Measurements from ENCODE around the gene TMBIM6. TPM values are rescaled to one million over a fixed set of nuclear protein-coding genes. Genes with fewer than 3 reads are reported as not detected.
A peak's percentile ranks its signal among the peaks of the same experiment; 100 is the strongest.
"Not testable (repeated sequence)": the region's sequence is repeated elsewhere in the genome, so short reads cannot be mapped to it uniquely, and the experiment has no call there.

The TMBIM6 gene
- total RNA-seq, 1 donor from 2014 or later, result 1,081 TPM

GRCh38 chr12:49721355-49721754 is 20.0 kb upstream of the TMBIM6 start:
- not testable (repeated sequence) for DNase-seq (ENCODE audit: low spot score); ATAC-seq

DNA sequence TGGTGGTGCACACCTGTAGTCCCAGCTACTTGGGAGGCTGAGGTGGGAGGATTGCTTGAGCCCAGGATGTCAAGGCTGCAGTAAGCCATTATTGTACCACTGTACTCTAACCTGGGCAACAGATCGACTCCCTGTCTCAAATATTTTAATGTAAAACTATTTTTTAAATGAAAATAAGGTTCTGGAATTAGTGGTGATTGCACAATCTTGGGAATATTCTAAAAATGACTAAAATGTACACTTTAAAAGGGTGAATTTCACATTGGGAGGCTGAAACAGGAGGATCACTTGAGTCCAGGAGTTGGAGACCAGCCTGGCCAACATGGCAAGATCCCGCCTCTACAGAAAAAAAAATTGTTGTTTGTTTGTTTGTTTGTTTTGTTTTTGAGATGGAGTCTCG is 12.9 kb upstream of the TMBIM6 start:
- ATAC-seq (no peak), DNase-seq (ENCODE audit: low spot score) (no peak)

DNA sequence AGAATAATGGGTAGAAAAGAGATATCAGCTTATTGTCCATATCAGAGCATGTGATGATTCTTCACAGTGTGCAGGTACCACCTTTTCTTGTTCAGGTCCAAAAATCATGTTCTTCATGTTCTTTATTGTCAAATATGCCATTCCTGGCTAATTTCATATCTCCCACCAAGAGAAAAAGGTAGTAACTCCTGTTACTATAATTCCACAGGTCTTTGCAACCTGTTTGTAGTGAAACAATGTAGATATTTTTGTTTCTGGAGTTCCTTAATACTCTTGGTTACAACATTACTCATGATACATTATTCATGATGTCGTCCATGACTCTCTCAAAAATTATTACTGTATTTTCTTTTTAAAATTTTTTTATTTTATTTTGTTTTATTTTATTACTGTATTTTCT is 11.3 kb upstream of the TMBIM6 start:
- DNase-seq (ENCODE audit: low spot score) (no peak), ATAC-seq (no peak)

- DNase-seq (ENCODE audit: low spot score), result no peak
- peak; percentile 71 for ATAC-seq
These were observed 10.7 kb upstream of the TMBIM6 start for GRCh38 chr12:49730568-49731101.

DNA sequence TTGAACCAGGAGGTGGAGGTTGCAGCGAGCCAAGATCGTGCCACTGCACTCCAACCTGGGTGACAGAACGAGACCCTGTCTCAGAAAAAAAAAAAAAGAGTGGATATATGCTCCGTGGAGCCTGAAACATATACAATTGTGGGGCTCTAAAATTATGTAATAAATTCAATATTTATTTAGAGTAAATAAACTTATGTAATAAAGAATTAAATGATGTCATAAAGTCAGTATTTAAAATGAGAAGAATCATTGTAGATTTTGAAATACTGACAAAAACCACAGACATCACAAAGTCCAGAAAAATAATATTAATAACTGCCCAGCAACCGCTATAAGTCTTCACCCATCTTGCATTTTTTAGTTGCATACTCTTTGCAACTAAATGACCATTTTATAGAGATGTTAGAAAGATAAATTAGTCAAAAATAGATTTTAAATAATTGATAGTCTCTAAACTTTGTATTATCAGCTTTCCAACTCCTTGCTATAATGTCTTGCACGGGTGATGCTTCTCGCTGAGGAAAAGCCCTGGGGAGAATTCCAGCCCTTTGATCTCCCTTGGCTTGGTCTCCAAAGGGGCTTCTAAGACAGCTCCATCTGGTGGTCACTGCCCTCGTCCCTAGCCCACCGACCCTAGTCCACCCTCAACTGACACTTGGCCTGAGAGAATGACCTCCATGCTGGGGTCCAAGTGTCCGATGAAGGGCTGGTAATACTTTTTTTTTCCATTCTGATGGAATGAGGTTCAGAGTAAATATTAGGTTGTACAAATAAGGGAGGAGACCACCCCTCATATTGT is 7.9 kb upstream of the TMBIM6 start:
- DNase-seq (ENCODE audit: low spot score), result no peak
- ATAC-seq, result no peak

- not testable (repeated sequence) for DNase-seq (ENCODE audit: low spot score); ATAC-seq
These were observed 6.5 kb upstream of the TMBIM6 start for GRCh38 chr12:49734900-49735299.

GRCh38 chr12:49738721-49739120 is 2.6 kb upstream of the TMBIM6 start:
- not testable (repeated sequence) for DNase-seq (ENCODE audit: low spot score); ATAC-seq

- not testable (repeated sequence) for ATAC-seq; DNase-seq (ENCODE audit: low spot score)
These were observed 1.1 kb upstream of the TMBIM6 start for GRCh38 chr12:49740277-49740676.

DNA sequence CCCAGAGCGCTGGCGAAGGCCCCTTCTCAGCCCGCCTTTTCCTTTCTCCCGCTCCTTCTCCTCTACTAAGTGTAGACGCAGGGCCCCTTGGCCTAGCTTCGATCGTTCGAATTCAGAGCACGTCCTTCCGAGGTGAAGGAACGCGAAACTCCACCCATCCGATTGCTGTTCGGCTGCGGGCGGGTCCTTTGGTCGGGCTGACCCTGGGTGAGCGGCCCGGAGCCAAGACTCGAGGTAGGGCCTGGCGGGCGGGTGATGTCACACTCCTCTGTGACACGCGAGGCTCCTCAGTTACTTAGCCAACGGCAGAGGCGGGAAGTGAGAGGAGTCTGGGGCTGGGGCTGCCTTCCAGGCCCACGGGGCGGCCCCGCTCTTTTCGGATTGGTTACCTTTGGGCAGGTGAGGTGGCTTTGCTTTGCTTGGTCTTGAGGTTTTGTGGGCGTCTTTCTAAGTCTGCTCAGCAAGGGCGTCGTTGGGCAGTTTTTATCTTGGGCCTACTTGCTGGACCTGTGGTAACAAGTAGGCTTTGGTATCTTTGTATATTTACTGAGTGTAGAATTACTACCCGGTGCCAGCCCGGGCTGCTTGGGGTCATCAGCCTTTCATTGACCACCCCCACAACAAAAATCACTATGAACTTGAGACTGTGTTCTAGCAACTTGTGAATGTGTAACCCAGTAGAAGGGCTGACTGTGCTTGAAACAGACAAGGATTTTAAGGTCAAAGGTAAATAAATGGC is 694 bp downstream of the TMBIM6 start:
- ATAC-seq (peak; percentile 68), DNase-seq (ENCODE audit: low spot score) (peak; percentile 90)

- DNase-seq (ENCODE audit: low spot score) (no peak), ATAC-seq (no peak)
These were observed 3.1 kb downstream of the TMBIM6 start for GRCh38 chr12:49744363-49744885.

- ATAC-seq, result peak; percentile 24
- no peak for DNase-seq (ENCODE audit: low spot score)
These were observed 6.9 kb downstream of the TMBIM6 start for GRCh38 chr12:49748306-49748705.

- no peak for DNase-seq (ENCODE audit: low spot score)
- ATAC-seq, result no peak
These were observed 7.4 kb downstream of the TMBIM6 start for GRCh38 chr12:49748800-49749199.

DNA sequence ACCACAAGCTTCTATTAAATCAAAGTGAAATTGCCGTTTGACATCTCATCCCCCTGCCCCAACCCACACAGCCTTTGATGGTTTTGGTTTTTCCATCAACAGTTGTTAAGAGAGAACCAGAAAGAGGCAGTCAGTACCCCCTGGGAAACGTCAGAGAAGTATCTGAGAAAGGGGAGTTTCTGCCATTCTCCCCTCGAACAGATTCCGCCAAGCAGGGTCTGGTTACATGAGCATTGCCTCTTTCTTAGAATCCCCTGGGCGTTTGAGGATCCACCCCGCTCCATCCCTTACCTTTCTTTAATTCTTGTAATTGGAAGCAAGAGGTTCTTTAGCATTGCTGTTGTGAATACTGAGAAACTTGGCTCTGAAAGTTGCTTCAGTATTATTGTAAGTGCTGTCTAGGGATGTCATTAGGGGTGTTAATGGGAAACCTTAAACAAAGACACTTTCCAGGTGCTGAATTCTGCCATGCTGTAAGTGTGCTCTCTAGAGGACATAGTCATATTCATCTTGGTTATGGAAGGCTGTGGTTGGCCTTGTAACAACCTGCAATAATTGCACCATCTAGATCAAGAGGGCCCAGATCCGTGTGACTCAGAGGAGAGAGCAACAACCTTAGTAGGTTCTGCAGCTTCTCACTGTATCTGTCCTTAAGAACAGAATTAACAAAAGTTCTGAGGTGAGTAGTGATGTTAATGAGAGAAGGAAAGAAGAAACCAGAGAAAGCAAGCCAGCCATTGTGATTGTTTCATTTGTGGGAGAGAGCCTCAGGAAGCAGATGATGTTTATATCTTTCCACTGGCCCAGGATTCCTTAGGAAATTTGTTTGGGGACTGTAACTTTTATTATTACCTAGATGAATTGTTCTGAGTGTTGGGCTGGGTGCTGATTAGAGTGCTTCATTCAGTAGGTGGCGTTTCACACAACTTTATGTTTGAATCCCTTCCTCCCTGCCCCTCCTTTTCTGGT is 9.0 kb downstream of the TMBIM6 start:
- DNase-seq (ENCODE audit: low spot score), result no peak
- ATAC-seq, result peak; percentile 54

DNA sequence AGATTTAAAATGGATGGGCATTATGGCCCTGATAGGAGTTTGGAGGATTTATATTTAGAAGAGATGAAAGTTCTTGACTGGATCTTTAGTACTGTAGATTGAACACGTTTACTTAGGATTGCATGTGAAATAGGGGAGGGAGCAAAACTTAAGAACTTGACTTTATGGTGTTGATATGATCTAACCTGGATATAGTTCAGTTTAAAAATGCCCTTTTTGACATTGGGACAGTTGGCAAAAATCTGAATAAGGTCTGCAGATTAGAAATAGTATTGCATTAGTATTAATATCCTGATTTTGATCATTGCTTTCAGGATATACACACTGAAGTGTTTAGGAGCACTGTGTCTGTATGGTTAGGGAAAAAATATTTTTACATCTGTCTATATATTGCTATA is 9.6 kb downstream of the TMBIM6 start:
- no peak for DNase-seq (ENCODE audit: low spot score)
- ATAC-seq, result no peak

DNA sequence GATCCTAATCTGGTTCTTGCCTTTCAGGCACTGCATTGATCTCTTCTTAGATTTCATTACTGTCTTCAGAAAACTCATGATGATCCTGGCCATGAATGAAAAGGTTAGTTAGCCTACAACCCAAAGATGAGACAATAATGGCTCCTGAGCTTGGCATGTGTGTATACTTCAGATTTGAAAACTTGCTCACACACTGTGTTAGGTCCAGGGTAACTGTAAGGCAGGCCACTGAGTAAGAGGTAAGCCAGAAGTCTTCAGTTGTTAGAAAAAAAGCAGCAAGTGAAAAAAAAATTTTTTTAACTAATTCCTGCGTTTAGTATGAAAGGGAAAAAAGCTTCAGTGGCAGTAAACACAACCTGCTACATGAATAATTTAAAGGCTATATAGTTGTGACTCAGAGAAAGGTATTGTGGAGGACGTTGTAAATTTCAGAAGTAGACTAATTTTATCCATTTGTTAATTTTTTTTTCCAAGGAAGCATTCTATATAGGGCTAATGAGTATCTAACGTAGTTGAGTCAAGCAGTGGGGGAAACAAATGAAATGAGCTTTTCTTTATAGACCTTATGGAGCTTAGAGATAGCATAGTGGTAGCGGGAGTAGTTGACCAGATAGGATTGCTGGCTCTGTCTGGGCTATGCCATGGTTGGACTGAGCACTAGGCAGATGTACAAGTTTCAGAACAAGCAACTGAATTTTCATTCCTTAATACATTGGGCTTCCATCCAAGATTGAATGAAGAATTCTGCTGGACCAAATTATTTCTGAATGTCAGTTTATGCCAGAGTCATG is 20.5 kb downstream of the TMBIM6 start:
- no peak for ATAC-seq
- DNase-seq (ENCODE audit: low spot score), result no peak

GRCh38 chr12:49762468-49762847 is 21.1 kb downstream of the TMBIM6 start:
- DNase-seq (ENCODE audit: low spot score) (no peak), ATAC-seq (no peak)

DNA sequence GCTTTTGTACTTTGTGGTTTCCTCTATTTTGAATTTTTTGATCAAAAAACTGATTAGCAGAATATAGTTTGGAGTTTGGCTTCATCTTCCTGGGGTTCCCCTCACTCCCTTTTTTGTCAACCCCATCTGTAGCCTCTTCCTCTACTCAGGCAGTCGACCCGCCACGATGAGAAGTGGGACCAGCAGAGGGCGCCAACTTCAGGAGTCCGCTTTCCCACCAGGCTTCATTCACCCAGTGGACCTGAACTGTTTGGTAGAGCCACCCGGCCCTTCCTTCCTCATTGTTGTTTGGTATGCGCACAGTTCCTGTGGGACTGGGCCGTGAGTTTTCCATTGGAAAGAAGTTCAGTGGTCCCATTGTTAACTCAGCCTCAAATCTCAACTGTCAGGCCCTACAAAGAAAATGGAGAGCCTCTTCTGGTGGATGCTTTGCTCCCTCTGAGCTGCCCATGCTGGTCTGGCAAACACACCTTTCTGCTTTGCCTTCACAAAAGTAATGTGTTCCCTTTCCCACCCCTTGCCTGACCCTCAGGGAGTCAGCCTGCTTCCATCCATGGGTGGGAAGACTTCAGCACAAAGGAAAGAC is 21.7 kb downstream of the TMBIM6 start:
- ATAC-seq, result peak; percentile 64
- peak; percentile 59 for DNase-seq (ENCODE audit: low spot score)

DNA sequence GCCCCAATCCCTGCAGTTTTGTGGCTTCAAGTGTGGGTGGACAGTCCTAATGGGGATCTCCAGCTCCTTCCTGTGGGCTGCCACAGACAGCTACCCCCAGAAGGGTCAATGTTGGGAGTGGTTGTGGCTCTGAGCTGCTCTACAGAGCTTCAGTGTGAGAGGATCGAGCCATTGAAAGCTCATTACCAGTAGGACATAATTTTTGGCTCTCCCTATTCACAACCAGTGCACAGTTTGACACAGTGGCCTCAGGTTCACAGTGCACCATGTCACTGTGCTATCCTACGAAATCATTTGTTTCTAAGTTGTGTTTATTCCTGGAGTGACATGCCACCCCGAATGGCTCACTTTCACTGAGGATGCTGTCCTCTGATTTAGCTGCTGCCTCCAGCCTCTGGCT is 22.8 kb downstream of the TMBIM6 start:
- peak; percentile 12 for ATAC-seq

GRCh38 chr12:49766115-49766455 is 24.7 kb downstream of the TMBIM6 start:
- DNase-seq (ENCODE audit: low spot score), result no peak

More for the DNA sequence above, 22.8 kb downstream of the TMBIM6 start:
- DNase-seq (ENCODE audit: low spot score), result no peak

More at GRCh38 chr12:49766115-49766455, 24.7 kb downstream of the TMBIM6 start:
- ATAC-seq, result peak; percentile 4
